Germinal center (tissue), 1 donor: ENCODE measurements around the gene LIPC.

ENCODE experiments used
- DNase-seq: peaks from one replicate; pipeline ENCODE4 v3.0.0; 2012; ENCODE audit warnings: mixed read lengths, low spot score

The LIPC gene

DNA sequence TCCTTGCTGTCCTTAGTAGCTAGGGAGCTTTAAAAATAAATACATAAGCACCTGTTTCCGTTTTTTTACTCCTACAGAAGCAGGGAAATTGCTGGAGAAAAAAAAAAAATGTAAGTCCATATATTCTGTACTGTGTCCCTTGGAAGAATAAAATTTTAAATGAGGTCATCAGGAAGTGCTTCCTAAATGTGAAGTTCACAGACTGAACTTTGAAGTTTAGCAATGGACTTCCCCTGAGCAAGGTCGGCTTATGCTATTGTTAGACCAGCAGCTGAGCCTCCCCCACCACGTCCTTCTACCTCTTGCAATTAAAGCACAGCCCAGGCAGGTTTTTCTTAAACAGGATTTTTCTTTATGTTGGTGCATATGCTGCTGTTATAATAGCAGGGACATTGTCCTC is 26.3 kb downstream of the LIPC start:
- DNase-seq = no peak

DNA sequence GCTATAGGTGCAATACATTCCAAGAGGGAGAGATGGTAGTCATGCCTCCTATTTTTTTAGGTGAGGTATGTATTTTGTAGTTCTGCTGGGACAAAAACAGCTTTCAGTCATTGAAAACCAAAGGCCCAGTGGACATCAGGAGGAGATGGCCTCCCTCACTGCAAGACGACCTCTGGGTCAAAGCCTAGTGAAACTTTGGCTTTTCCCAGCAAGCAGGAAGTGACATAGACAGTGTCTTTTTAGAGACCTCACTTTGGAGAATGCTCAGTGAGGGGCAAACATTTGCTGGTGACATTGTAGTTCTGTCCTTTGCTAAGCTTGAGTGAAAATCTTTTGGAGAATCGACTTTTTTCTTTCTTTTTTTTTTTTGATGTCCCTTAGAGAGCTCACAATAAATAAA is 27.3 kb downstream of the LIPC start:
- DNase-seq = no peak

DNA sequence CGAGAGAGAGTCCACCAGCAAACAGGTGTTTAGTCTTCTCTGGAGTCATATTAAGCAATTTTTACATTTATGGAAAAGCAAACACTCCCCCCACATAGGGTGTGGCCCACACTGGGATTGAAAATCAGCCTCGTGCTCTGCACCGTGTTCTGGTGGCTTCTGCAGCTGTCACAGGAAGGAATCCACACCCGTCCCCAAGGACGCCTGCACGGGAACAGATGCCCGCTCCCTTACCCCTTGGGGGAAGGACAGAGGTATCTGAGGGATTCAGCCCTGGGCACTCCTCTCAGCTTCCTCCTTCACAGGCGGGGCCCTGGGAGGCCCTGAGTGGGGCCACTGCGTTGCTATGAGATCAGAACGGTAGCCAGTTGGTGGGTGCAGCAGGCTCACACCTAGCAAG is 27.8 kb downstream of the LIPC start:
- DNase-seq = no peak

DNA sequence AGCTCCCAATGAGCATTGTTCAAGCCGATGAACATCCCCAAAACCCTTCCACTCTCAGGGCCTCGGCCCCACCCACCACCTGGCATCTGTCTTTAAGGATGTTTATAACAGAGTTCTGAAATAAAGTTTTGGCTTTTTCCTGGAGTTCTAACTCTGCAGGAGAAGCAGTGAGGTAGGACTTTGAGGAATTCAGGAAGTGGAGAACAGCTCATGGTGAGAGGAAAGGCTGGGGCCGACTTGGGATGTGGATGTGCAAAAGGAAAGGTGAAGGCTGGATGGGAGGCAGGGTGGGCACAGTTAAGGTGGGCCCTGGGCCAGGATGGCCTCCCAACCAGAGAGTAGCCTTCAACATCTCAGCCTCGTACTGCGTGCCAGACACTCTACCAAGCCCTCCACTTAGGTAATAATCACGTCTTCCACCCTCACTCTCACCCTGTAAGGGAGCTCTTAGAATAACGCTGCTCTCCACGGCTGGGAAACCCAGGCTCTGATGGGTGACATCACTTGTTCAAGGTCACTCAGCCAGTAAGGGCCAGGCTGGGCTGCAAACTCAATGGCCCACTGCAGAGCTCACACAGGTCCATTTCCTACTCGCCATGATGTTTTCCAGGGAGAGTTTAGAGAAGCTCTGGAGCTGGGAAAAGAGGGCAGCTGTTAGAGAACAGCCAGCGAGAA is 28.5 kb downstream of the LIPC start:
- DNase-seq = no peak

DNA sequence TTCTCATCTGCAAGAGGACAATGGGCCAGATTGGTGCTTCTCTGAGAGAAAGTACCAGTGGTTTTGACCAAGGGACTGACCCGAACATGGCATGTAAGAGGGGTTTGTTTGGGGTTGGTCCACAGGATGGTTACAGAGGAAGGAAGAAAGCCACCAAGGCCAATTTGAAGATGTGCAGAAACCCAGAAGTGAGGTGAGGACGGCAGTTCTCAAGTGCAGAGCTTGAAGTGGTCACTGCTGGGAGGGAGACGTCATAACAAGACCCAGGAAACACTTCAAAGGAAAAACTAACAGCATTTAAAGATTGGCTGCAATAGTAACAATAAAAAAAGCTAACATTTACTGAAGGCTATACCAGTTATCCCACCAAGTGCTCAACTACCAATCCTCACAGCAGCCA is 29.1 kb downstream of the LIPC start:
- DNase-seq = no peak

DNA sequence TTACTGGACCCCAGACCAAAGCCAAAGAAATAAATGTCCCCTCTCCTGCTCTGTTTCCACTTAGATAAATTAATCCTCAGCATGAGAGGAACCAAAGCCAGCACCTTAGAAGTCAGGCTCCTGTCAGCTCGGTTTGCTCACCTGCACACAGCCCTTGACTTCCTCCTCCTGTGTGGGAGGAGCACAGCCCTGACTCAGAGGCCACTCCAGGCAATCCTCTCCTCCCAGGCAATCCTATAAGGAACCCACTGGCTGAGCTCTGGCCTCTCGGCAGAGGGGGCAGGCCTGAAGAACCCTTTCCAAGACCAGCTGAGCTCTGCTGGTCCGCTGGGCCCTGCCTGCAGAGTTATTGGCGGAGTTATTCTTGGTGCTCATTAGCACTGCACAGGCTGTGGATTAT is 30.8 kb downstream of the LIPC start:
- DNase-seq = no peak

DNA sequence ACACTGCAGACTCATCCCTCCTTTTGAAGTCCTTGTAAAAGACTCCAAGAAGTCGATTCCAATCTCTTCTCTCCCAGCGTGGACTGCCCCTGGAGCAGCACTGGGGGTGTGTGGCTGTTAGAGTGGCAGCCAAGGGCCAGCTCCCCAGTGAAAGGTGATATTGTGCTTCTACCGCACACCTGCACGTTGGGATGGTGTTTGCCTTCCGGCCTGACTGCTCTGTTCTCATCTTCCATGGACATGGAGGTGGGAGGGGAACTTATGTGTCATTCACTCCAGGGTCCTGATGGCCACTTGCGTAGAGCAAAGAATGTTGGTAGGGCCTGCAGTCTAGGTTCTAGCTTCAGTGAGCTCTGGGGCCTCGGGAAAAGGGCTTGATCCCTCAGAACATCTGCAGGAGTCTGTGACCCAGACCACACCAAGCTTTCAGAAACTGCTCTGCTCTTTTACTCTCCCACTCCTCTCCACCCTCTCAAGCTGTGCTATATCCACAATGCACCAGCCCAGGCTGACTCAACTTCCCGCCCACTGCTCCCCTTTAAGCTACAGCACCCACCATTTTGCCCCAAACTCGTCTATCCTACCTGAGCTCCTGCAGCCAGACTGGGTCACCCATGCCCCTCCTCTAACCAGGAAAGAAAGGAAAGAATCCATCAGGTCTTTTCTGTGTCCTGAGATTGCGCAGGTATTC is 31.3 kb downstream of the LIPC start:
- DNase-seq = no peak

DNA sequence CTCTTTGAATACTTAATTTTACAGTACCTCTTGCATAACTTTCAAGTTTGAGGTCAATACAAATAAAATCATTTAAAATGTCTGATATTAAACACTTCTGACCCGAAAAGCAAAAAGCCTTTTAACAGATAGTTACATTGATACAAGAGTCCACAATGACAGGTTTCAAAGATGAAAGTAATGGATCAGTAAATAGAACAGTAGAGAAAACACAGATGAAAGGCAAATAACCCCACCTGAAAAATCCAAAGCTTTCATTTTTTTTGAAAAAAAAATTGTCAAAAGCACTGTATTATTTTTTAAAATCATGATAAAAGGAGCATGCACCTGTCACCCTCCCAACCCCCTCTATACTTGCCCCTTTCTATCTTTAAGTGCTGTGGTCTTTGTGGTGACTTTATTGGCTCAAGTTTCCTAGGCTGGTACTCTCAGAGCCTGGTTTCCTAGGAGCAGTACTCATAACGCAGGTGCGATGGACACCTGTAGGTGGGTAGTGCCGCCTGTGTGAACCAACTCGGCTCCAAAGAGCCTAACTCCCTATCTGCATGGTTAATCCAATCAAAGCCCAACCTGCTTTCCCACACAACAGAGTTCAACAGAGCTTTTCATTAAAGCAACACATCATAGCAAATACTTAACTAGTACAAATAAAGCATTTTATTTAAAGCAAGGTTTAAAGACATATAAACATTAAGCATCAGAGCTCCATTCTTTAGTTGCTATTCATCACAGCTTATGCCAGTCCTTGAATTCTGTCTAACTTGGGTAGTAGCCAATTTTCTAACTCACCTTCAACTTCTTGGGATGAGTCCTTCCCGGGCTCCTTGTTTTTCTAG is 32.2 kb downstream of the LIPC start:
- no peak for DNase-seq

DNA sequence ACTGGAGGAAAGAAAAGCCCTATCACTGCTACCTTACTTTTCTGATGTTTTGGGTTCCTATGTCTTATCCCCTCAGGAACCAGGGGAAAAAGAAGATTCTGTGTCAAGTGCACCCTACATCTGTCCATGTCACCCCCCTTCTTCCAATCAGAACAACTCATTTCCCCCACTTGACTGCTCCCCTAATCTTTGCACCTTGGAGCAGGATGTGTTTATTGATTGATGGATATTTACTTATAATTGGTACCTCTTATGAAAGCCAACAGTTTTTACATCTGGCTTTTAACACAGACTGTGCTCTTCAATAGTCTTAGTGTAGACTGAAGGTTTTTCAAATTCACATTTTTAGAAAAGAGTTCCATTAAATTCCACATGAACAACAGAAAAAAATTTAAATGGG is 33.3 kb downstream of the LIPC start:
- DNase-seq = no peak

DNA sequence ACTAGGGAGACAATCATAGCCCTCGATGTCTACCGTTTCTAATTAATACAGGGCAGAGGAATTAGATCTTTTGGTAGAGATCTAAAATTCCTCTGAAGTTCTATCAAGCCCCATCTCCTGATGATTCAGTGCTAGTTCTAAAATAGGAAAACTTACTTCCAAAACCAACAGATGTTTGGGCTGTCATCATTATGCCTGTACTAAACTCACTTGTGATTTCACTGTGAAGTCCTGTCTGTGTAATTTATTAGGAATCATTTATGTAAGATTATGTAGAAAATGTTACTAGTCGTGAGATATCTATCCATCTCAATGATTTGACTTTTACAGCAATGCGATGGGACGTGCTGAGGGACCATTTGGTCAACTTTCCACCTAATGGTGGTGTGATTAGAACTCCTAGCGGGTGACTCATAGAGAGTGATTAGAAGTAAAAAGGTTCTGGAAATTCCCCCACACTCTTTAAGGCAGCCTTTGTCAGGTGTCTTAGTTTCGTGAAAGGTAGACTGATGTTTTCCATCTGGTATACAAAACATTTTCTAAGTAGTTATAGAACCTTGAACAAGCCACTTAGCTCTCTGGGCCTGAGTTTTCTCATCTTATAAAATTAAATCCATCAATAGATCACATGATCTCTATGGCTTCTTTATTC is 34.2 kb downstream of the LIPC start:
- no peak for DNase-seq

DNA sequence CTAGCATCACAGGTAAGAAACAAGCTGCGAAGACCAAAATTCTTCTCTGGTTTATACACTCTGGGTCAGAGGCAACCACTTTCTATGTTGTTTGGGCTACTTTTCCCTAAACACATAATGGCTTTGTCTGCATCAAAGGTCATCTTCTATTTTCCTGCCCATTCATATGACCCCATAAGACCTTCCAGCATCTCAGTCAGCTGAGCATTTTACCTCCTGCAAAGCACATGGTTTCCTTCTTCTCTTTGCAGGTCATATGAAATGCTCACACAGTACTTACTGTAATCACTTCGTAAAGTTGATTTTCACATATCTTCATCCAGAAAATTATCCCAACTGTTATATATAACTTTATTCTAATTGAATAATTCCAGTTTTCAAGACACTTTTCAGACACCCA is 34.8 kb downstream of the LIPC start:
- DNase-seq = no peak

DNA sequence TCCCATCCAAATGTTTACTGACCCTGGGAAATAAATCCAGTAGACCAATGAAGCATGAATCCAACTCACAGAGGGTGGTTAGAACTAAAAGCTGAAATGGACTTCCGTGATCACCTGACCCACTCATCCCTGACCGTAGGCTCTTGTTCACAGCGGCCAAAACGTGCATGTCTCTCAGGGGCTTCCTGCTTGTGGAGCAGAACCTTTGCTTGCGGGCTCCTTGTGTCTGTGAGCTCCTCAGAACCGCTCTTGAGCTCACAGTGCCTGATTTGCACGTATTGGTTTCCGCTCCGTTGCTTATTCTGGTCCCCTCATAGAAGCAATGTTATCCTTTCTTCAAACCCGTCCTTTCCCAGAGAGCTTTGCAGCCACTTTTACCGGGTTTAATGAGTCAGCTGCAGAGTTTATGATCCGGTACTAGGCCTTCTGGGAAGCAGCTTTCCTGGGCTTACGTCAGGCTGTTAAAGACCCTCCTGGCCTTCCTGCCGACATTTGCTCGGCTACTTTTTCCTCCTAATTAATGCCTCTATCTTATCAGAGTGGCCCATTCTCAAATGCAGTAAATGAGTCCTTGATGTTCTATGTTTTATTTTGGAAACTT is 35.4 kb downstream of the LIPC start:
- no peak for DNase-seq

DNA sequence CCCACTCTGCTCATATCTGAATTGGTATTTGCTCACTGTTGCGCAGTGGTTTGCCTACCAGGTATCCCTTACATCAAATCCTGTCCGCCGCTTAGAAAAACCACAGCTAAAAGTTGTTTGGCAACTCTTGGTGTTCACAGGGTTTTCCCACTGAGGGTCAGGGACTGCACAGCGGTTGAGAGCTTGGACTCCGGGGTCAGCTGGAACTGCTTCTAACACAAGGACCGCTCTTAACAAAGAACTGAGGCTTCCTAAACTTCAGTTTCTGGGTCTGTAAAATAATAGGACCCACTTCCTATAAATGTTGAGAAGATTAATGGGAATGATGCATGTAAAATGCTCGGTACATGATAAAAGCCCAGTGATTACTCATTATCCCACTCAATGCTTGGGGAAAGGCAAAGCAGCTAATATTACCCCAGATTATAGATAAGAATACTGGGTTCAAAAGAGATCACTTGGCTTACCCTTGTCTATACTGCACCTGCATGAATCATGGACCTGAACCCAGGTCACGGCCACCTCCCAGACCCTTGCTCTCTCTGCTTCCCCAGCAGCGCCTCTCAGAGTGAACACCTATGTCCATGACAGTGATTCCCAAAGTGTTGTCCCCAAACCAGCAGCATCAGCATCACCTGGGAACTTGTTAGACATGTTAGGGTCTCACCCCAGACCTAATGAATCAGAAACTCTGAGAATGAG is 36.1 kb downstream of the LIPC start:
- DNase-seq = no peak

DNA sequence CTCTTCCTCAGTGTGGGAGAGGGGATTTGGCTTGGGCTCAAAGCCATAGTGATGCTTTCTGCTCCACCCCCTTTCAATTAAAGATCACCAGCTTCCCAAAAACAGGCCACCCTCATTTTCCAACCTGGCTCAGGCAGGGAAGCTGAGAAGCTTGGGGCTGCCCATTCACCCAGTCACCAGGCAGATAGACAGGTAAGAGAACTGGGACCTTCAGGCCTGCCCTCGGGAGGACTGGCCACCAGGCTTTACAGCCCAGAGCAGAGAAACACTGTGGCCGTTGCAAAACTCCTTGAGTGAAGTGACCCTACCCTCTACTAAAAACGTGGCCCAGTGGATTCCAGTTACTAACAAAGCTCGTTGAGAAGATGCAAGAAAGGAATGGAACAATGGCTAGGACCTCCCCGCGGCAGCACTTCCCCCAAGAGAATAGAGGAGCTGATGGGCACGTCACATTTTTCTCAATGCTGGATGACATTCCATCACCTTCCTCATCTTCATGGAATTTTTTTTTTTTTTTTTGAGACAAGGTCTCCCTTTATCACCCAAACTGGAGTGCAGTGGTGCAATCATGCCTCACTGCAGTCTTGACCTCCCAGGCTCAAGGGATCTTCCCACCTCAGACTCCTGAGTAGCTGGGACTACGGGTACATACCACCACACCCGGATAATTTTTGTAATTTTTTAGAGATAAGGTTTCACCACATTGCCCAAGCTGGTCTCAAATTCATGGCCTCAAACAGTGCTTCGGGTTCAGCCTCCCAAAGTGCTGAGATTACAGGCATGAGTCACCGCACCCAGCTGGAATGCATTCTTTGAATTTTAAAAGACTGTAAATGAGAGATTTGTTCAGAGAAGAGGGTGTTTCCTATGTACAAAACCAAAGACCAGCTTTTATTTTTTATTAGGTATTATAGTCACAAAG is 37.9 kb downstream of the LIPC start:
- no peak for DNase-seq

DNA sequence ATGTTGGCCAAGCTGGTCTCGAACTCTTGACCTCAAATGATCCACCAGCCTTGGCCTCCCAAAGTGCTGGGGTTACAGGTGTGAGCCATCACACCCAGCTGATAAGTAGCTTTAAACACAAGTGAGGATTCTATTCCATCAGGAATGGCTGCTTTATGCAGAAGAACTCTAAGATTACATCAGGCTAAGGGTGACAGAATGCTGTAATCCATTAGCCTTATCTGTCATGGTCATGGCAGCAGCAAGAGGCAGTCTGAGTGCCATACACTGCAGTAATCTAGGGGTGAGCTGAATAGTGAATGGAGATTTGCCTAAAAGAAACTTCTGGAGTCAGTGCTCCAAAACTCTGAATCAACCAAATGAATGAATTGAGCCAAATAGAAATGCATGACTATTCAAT is 39.6 kb downstream of the LIPC start:
- DNase-seq = no peak

DNA sequence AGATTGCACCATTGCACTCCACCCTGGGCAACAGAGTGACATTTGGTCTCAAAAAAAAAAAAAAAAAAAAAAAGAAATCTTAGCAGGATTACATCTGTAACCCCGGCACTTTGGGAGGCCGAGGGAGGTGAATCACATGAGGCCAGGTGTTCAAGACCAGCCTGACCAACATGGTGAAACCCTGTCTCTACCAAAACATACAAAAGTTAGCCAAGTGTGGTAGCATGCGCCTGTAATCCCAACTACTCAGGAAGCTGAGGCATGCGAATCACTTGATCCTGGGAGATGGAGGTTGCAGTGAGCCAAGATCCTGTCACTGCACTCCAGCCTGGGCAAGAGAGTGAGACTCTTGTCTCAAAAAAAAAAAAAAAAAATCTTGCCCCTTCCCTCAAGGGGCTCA is 40.4 kb downstream of the LIPC start:
- DNase-seq = no peak

DNA sequence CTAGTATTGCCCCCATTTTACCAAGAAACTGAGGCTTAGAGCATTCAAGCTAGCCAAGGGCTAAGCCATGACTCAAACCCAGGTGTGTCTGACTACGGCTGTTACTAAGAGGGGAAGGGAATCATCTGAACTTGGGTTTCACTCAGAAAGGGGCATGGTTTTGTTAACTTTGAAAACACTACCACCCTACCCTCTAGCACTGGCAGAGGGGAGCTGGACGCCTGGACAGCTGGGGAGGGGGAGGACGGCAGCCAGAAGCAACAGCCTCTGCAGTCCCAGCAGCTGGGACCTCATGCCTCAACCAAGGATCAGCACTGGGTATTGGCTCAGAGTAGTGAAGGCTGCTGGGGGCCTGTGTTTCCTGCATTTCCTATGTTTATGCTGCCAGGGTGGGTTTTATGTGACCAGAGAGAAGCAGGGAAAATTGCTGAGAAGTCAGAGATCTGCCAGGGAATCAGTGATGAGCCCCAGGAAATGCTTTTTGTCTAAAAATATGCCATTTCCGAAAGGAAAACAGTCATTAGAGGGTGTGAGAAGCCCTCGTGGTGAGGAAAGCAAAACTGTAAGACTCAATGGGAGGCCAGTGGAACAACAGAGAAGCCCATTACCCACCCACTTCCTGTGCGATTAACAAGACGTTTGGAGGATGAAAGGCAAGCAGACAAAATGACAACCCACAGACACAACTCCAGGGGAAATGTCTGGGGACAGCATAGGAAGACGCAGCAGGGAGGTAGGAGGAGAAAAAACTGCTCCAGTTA is 41.2 kb downstream of the LIPC start:
- no peak for DNase-seq

DNA sequence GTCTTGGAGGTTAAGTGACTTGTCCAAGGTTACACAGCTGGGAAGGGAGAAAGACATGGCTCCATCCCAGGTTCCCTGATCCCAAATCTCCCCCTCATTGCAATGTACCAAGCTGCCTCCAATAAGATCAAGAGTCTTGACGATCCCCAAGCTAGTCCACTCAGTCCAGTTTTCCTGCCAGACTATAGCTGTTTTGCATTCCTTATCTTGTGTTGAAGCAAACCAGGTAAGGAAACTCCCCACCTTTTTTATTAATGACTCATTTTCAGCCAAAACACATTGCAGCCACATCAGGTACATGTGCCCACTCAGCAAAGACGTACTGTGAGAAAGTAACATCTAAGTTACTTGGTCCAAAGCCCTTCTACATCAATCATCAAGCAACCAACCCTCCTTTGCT is 41.9 kb downstream of the LIPC start:
- no peak for DNase-seq

DNA sequence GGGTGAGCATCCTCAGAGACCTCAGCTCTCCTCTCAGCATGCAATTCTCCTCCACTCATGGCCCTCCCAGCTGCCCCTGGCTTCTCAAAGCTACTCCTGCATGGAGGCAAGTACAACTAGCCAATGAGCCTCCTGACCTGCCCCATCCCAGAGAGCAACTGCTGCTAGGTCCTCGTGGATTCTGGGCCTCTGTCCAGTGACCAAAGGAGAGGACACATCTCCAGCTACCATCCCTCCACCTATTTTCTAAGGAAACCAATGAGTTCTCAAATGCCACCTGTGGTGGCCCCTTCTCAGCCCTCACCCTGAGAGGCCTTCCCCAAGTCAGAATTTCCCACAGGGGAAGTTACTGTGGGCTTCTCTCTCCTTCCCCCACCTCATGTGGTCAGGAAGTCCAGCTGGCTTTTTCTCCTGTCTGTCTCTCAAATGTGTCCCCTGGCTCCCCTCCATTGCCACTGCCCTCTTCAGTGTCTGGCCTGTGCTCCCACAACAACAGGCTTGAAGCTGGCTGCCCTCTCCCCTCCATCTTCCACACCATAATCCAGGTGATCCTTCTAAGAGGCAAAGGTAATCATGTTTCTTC is 43.0 kb downstream of the LIPC start:
- DNase-seq = no peak
